ENCODE measurements around the gene UBE2H. TPM values are rescaled to one million over a fixed set of nuclear protein-coding genes. Genes with fewer than 3 reads are reported as not detected.

Gene UBE2H
- total RNA-seq, 3 donors from 2014 or later (not counting 1 experiment from before 2014, with no cell fraction given), result 80.9 to 86.9 (median 83.1) TPM

- intact Hi-C loops (cut with micrococcal nuclease), result no loop called here
- no peak for TF ChIP-seq CTCF (IDR thresholded peaks at IDR 0.05)
- no peaks in the 10 kb centered on the region for H3K36me3 ChIP-seq (ENCODE audit: control insufficient read depth, insufficient read depth, low read length)
- Mint-ChIP-seq H3K27ac (no peak overlapping the region), H3K9me3 (peaks cover 2% of the 10 kb centered on the region in 2 donors), H3K4me3 (no peak overlapping the region), H3K27me3 (ENCODE audit: low read depth in 2 of 2) (no peaks in the 10 kb centered on the region), H3K4me1 (peaks cover 73 to 81% of the 10 kb centered on the region in 2 donors), H3K36me3 (no peaks in the 10 kb centered on the region)
- no peaks in the 10 kb centered on the region for H3K27me3 ChIP-seq (ENCODE audit: control insufficient read depth, insufficient read depth, low read length)
- H3K9me3 ChIP-seq (ENCODE audit: control insufficient read depth, insufficient read depth, low read length), result no peaks in the 10 kb centered on the region
- H3K4me1 ChIP-seq (ENCODE audit: control insufficient read depth, insufficient read depth, low read length), result peaks cover 28% of the 10 kb centered on the region
- DNase-seq (no peak), ATAC-seq (no peak)
- 97% methylated on average over 4 of the region's 4 CpGs for WGBS (ENCODE audit: insufficient coverage)
- no peak overlapping the region for H3K27ac ChIP-seq (ENCODE audit: low read length)
- H3K4me3 ChIP-seq (ENCODE audit: low read length), result no peak overlapping the region
These were observed 43.1 kb downstream of the UBE2H start for GRCh38 chr7:129909669-129910068.

- Histone ChIP-seq H3K36me3 (ENCODE audit: control insufficient read depth, insufficient read depth, low read length) (peaks cover under 1% of the 10 kb centered on the region), H3K9me3 (ENCODE audit: control insufficient read depth, insufficient read depth, low read length) (no peaks in the 10 kb centered on the region), H3K27ac (ENCODE audit: low read length) (no peak overlapping the region), H3K27me3 (ENCODE audit: control insufficient read depth, insufficient read depth, low read length) (no peaks in the 10 kb centered on the region), H3K4me3 (ENCODE audit: low read length) (no peak overlapping the region), H3K4me1 (ENCODE audit: control insufficient read depth, insufficient read depth, low read length) (peaks cover 15% of the 10 kb centered on the region)
- intact Hi-C loops (cut with micrococcal nuclease), result no loop called here
- TF ChIP-seq CTCF (IDR thresholded peaks at IDR 0.05), result no peak
- ATAC-seq, result no peak
- peak overlapping the region; percentile 13 to 58 for H3K27ac Mint-ChIP-seq
- peaks cover 69 to 77% of the 10 kb centered on the region in 2 donors for H3K4me1 Mint-ChIP-seq
- DNase-seq, result no peak
- peak overlapping the region; percentile 33 for H3K4me3 Mint-ChIP-seq
- no CpG with 5 or more reads among the region's 1 CpG for WGBS (ENCODE audit: insufficient coverage)
- H3K36me3 Mint-ChIP-seq, result no peaks in the 10 kb centered on the region
- peaks cover 2% of the 10 kb centered on the region in 2 donors for H3K9me3 Mint-ChIP-seq
- no peaks in the 10 kb centered on the region for H3K27me3 Mint-ChIP-seq (ENCODE audit: low read depth in 2 of 2)
These were observed 44.6 kb downstream of the UBE2H start for GRCh38 chr7:129908181-129908580.

GRCh38 chr7:129907122-129907736 lies 45.5 kb downstream of the UBE2H start:
- Histone ChIP-seq H3K27ac (ENCODE audit: low read length) (peak overlapping the region; percentile 51), H3K36me3 (ENCODE audit: control insufficient read depth, insufficient read depth, low read length) (peaks cover 5% of the 10 kb centered on the region), H3K27me3 (ENCODE audit: control insufficient read depth, insufficient read depth, low read length) (no peaks in the 10 kb centered on the region), H3K4me1 (ENCODE audit: control insufficient read depth, insufficient read depth, low read length) (peaks cover 15% of the 10 kb centered on the region), H3K9me3 (ENCODE audit: control insufficient read depth, insufficient read depth, low read length) (no peaks in the 10 kb centered on the region), H3K4me3 (ENCODE audit: low read length) (no peak overlapping the region)
- intact Hi-C loops (cut with micrococcal nuclease), result no loop called here
- H3K27ac Mint-ChIP-seq, result peak overlapping the region; percentile 13 to 58
- peaks cover 2% of the 10 kb centered on the region in 2 donors for H3K9me3 Mint-ChIP-seq
- DNase-seq, result peak in 1 of 2 donors; percentile 19
- TF ChIP-seq CTCF (IDR thresholded peaks at IDR 0.05), result no peak
- peak overlapping the region; percentile 85 for H3K4me3 Mint-ChIP-seq
- ATAC-seq, result no peak
- peaks cover 68 to 77% of the 10 kb centered on the region in 2 donors for H3K4me1 Mint-ChIP-seq
- WGBS (ENCODE audit: insufficient coverage), result 84% methylated on average over 8 of the region's 11 CpGs
- H3K36me3 Mint-ChIP-seq, result no peaks in the 10 kb centered on the region
- no peaks in the 10 kb centered on the region for H3K27me3 Mint-ChIP-seq (ENCODE audit: low read depth in 2 of 2)

- DNase-seq (peak in 1 of 2 donors; percentile 46), ATAC-seq (peak; percentile 60 to 70 (median 68))
- Histone ChIP-seq H3K4me1 (ENCODE audit: control insufficient read depth, insufficient read depth, low read length) (peaks cover 15% of the 10 kb centered on the region), H3K27me3 (ENCODE audit: control insufficient read depth, insufficient read depth, low read length) (no peaks in the 10 kb centered on the region), H3K9me3 (ENCODE audit: control insufficient read depth, insufficient read depth, low read length) (no peaks in the 10 kb centered on the region), H3K36me3 (ENCODE audit: control insufficient read depth, insufficient read depth, low read length) (peaks cover 5% of the 10 kb centered on the region), H3K27ac (ENCODE audit: low read length) (peak overlapping the region; percentile 51), H3K4me3 (ENCODE audit: low read length) (no peak overlapping the region)
- TF ChIP-seq CTCF (IDR thresholded peaks at IDR 0.05), result no peak
- H3K9me3 Mint-ChIP-seq, result peaks cover 2% of the 10 kb centered on the region in 2 donors
- H3K36me3 Mint-ChIP-seq, result no peaks in the 10 kb centered on the region
- no peaks in the 10 kb centered on the region for H3K27me3 Mint-ChIP-seq (ENCODE audit: low read depth in 2 of 2)
- peak overlapping the region; percentile 85 for H3K4me3 Mint-ChIP-seq
- 63% methylated on average over 4 of the region's 5 CpGs for WGBS (ENCODE audit: insufficient coverage)
- H3K4me1 Mint-ChIP-seq, result peaks cover 66 to 76% of the 10 kb centered on the region in 2 donors
- intact Hi-C loops (cut with micrococcal nuclease), result no loop called here
- H3K27ac Mint-ChIP-seq, result peak overlapping the region; percentile 13 to 58
These were observed 46.1 kb downstream of the UBE2H start for GRCh38 chr7:129906700-129907099.
